ENCODE data around the gene OTUD7B.
A peak's percentile ranks its signal among the peaks of the same experiment; 100 is the strongest.
"Not testable (repeated sequence)": the region's sequence is repeated elsewhere in the genome, so short reads cannot be mapped to it uniquely, and the experiment has no call there.

OTUD7B gene

GRCh38 chr1:150010393-150011115, at the start of gene OTUD7B:
Gene OTUD7B, minus strand, starts transcription at chr1:150010726. Its CDS starts 33,216 bp downstream, at chr1:149977510.
- DNase-seq, result peak; percentile 56

- no peak for DNase-seq
Observed at GRCh38 chr1:150060260-150060659, 49.7 kb upstream of the OTUD7B start.

GRCh38 chr1:150056407-150056806, 45.9 kb upstream of the OTUD7B start:
- no peak for DNase-seq

- DNase-seq, result not testable (repeated sequence)
Observed at GRCh38 chr1:150055507-150055906, 45.0 kb upstream of the OTUD7B start.

GRCh38 chr1:150053926-150054325, 43.4 kb upstream of the OTUD7B start:
- DNase-seq, result no peak

- not testable (repeated sequence) for DNase-seq
Observed at GRCh38 chr1:150051905-150052412, 41.4 kb upstream of the OTUD7B start.

- DNase-seq, result no peak
Observed at GRCh38 chr1:150051089-150051373, 40.5 kb upstream of the OTUD7B start.

- DNase-seq, result no peak
Observed at GRCh38 chr1:150049926-150050325, 39.4 kb upstream of the OTUD7B start.

GRCh38 chr1:150034336-150034735, 23.8 kb upstream of the OTUD7B start:
- no peak for DNase-seq

- DNase-seq, result no peak
Observed at GRCh38 chr1:150028322-150028721, 17.8 kb upstream of the OTUD7B start.

- DNase-seq, result no peak
Observed at GRCh38 chr1:150024156-150024555, 13.6 kb upstream of the OTUD7B start.

GRCh38 chr1:150022357-150022756, 11.8 kb upstream of the OTUD7B start:
- DNase-seq, result no peak

GRCh38 chr1:150021191-150021694, 10.7 kb upstream of the OTUD7B start:
- DNase-seq, result no peak

- no peak for DNase-seq
Observed at GRCh38 chr1:150020711-150021110, 10.2 kb upstream of the OTUD7B start.

- no peak for DNase-seq
Observed at GRCh38 chr1:150018165-150018564, 7.6 kb upstream of the OTUD7B start.

- DNase-seq, result no peak
Observed at GRCh38 chr1:150017206-150017750, 6.8 kb upstream of the OTUD7B start.

GRCh38 chr1:150015651-150016131, 5.2 kb upstream of the OTUD7B start:
- no peak for DNase-seq

- DNase-seq, result no peak
Observed at GRCh38 chr1:150012611-150013010, 2.1 kb upstream of the OTUD7B start.

GRCh38 chr1:150009604-150010392, 728 bp downstream of the OTUD7B start:
- DNase-seq, result peak; percentile 3

GRCh38 chr1:150008699-150009098, 1.8 kb downstream of the OTUD7B start:
- no peak for DNase-seq

- no peak for DNase-seq
Observed at GRCh38 chr1:150006881-150007421, 3.6 kb downstream of the OTUD7B start.

GRCh38 chr1:150005606-150006005, 4.9 kb downstream of the OTUD7B start:
- DNase-seq, result no peak

- DNase-seq, result no peak
Observed at GRCh38 chr1:150003801-150004200, 6.7 kb downstream of the OTUD7B start.
